ENCODE measurements around the gene MYORG.
A peak's percentile ranks its signal among the peaks of the same experiment; 100 is the strongest.

The MYORG gene

GRCh38 chr9:34376596-34377403 lies at the start of gene MYORG:
TSS of gene MYORG (minus strand) at chr9:34376898. CDS start at chr9:34372943, 3,955 bp downstream.
- TF ChIP-seq, protein P1, sequence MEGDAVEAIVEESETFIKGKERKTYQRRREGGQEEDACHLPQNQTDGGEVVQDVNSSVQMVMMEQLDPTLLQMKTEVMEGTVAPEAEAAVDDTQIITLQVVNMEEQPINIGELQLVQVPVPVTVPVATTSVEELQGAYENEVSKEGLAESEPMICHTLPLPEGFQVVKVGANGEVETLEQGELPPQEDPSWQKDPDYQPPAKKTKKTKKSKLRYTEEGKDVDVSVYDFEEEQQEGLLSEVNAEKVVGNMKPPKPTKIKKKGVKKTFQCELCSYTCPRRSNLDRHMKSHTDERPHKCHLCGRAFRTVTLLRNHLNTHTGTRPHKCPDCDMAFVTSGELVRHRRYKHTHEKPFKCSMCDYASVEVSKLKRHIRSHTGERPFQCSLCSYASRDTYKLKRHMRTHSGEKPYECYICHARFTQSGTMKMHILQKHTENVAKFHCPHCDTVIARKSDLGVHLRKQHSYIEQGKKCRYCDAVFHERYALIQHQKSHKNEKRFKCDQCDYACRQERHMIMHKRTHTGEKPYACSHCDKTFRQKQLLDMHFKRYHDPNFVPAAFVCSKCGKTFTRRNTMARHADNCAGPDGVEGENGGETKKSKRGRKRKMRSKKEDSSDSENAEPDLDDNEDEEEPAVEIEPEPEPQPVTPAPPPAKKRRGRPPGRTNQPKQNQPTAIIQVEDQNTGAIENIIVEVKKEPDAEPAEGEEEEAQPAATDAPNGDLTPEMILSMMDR (conservative IDR thresholded peaks at IDR 0.05): no peak
- no peak for TF ChIP-seq ZFX (IDR thresholded peaks at IDR 0.05)
- H3K27ac ChIP-seq: peak within 1 kb of the TSS; percentile 61

DNA sequence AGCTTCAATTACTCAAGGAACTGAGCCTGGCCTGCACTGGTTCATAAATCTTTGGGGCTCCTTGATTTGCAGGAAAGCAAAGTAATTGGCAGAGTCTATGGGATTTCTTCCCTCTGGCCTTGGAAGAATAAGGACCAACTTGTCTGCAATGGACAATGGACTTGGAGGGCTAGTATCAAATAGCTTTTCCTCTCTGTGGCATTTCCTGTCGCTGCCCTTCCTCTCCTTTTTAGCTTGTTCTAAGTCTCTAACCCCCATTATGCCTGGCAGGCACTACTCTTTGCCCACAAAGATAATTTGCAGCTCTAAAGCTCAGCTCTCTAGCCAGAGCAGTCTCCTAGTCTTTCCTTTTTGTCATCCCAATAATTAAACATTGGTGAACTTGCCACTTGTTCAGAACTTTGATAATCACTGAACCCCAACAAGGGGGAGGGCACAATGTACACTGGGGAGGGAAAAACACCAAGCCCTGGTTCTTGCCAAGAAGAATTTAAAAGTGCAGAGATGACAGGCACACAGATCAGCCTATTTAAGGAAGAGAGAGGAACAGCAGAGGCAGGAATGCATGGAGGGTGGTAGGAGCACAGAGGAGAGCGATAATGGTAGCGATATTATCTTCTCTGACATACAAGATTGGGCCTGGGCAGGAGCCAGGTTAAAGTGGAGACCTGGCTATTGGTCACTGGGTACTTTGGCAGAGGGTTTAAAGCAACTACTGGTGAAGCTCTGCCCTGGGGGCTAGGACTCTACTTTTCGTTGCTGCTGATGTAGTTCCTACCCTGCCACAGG lies 43.2 kb upstream of the MYORG start:
- TF ChIP-seq ZFX (IDR thresholded peaks at IDR 0.05): no peak
- TF ChIP-seq, protein P1 (conservative IDR thresholded peaks at IDR 0.05): no peak
- no peak overlapping the region for H3K27ac ChIP-seq

GRCh38 chr9:34417734-34418133 lies 41.0 kb upstream of the MYORG start:
- TF ChIP-seq ZFX (IDR thresholded peaks at IDR 0.05): no peak
- TF ChIP-seq, protein P1 (conservative IDR thresholded peaks at IDR 0.05): no peak
- no peak overlapping the region for H3K27ac ChIP-seq

GRCh38 chr9:34413231-34413852 lies 36.6 kb upstream of the MYORG start:
- TF ChIP-seq, protein P1 (conservative IDR thresholded peaks at IDR 0.05): no peak
- no peak for TF ChIP-seq ZFX (IDR thresholded peaks at IDR 0.05)
- H3K27ac ChIP-seq: no peak overlapping the region

- H3K27ac ChIP-seq: no peak overlapping the region
Measured at GRCh38 chr9:34412336-34412735, 35.6 kb upstream of the MYORG start.

DNA sequence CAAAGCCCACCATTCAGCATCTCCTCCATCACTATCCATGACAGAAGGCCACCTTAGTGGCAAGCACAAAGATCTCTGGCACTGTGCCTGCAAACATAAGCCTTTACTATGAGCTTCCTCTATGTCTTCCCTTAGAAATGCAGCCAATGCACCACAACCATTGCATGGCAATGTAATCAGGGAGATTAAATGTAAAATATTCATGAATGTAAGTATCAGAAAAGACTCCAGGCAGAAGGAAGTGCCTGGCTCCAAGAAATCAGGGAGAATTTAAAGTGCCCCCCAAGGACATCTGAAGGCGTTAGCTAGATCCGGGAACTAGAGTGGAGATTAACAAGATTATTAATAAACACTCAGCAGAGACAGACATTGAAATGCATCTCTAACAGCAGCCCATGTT lies 32.5 kb upstream of the MYORG start:
- TF ChIP-seq, protein P1 (conservative IDR thresholded peaks at IDR 0.05): no peak
- TF ChIP-seq ZFX (IDR thresholded peaks at IDR 0.05): no peak
- no peak overlapping the region for H3K27ac ChIP-seq

More at GRCh38 chr9:34412336-34412735, 35.6 kb upstream of the MYORG start:
- TF ChIP-seq, protein P1 (conservative IDR thresholded peaks at IDR 0.05): no peak
- TF ChIP-seq ZFX (IDR thresholded peaks at IDR 0.05): no peak
